Measurements from ENCODE around the gene FBXO46. TPM values are rescaled to one million over a fixed set of nuclear protein-coding genes. Genes with fewer than 3 reads are reported as not detected.

FBXO46 gene, protein sequence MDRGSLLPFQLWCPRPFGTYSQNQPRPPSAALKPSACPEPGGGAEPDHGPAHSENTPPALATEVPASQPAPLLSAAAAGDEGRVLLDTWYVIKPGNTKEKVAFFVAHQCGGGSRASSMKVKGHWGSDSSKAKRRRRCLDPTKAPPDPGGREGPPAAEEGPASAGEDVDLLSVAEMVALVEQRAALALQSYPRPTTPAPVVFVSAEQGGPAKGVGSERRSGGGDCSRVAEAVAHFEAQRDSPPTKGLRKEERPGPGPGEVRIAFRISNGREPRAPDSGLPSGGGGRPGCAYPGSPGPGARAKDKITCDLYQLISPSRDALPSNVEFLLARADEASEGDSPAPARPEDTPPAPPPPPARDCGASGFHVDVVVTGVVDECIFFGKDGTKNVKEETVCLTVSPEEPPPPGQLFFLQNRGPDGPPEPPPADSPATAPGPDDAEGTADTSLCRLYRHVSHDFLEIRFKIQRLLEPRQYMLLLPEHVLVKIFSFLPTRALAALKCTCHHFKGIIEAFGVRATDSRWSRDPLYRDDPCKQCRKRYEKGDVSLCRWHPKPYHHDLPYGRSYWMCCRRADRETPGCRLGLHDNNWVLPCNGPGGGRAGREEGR
- 10 to 100 TPM; 21.8 to 26.7 TPM for total RNA-seq

DNA sequence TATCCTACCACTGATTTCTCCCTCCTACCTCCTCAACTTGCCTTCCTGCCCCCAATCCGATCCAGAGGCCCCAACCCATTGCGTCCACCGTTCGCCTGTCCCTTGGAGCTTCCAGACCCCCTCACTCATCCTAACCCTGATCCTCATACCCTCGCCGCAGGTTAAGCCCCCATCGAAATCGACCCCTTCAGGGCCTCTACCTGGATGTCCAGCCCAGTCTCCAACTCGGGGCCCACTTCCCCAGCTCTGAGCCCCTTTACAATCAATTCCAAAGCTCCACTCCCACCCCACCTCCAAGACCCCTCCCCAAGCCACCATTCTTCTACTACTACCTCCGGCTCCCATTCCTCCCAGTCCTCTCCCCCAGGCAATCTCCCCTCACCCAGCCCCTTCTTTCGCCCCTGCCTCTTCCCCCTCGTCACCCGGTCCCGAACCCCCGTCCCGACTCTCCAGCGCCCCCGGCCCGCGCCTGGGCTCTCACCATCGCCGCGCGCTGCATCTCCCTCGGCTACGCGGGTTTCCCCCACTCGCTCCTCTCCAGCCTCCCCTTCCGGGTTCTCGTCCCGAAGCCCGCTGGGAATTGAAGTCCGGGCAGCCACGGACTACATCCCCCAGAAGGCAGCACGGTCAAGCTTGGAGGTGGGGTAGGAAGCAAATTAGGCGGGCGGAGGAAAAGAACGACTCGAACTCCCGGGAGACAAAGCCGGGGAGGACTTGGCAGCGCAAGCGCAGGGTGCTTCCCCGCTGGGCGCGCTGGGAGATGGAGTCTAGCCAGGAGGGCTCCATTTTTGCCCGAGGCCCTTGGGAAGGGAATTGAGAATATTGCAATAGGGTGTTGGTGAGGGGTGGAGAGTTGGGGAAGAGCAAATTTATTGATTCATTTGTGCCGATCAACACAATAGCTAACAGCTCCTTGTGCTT lies at the start of gene FBXO46:
FBXO46 (minus strand) TSS at position 529 of the 921 bp plus-strand sequence. CDS start 17,401 bp downstream, outside the sequence.
- Histone ChIP-seq H3K4me1 (replicated peaks) (peaks cover 3% of the 10 kb centered on the region), H3K27me3 (replicated peaks; ENCODE audit: insufficient read depth) (no peaks in the 10 kb centered on the region), H3K9me3 (no peaks in the 10 kb centered on the region), H3K27ac (peak within 1 kb of the TSS; percentile 77 to 80), H3K36me3 (no peaks in the 10 kb centered on the region), H3K4me3 (peak within 1 kb of the TSS; percentile 69 to 79)
- 1% methylated on average over 48 of the region's 48 CpGs for WGBS
- TF ChIP-seq, protein P1, sequence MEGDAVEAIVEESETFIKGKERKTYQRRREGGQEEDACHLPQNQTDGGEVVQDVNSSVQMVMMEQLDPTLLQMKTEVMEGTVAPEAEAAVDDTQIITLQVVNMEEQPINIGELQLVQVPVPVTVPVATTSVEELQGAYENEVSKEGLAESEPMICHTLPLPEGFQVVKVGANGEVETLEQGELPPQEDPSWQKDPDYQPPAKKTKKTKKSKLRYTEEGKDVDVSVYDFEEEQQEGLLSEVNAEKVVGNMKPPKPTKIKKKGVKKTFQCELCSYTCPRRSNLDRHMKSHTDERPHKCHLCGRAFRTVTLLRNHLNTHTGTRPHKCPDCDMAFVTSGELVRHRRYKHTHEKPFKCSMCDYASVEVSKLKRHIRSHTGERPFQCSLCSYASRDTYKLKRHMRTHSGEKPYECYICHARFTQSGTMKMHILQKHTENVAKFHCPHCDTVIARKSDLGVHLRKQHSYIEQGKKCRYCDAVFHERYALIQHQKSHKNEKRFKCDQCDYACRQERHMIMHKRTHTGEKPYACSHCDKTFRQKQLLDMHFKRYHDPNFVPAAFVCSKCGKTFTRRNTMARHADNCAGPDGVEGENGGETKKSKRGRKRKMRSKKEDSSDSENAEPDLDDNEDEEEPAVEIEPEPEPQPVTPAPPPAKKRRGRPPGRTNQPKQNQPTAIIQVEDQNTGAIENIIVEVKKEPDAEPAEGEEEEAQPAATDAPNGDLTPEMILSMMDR (IDR thresholded peaks at IDR 0.05), result peak in 2 of 4 experiments; percentile 21 to 31
- peak; percentile 100 for TF ChIP-seq POLR2AphosphoS5 (IDR thresholded peaks at IDR 0.05)
- peak; percentile 88 for TF ChIP-seq POLR2A (IDR thresholded peaks at IDR 0.05)
- peak; percentile 98 for DNase-seq (ENCODE audit: low spot score)
- intact Hi-C loops (cut with DNase I), result no loop called here

DNA sequence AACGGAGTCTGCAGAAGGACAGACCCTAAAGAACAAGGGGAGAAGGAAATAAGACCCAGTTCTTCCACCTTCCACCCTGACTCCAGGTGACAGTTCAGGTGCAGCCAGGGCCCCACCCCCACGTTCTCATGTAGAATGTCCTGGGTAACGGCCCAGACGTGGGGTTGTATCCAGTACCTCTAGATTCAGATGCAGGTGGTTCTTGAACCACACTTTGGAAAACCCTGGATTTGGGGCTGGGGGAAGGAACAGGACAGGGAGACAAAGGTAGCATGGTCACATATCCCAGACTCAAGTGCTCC lies 49.4 kb upstream of the FBXO46 start:
- no peaks in the 10 kb centered on the region for H3K27me3 ChIP-seq (replicated peaks; ENCODE audit: insufficient read depth)
- peak overlapping the region in 1 of 2 donors; percentile 82 for H3K27ac ChIP-seq
- peaks cover 0 to 17% of the 10 kb centered on the region in 2 donors for H3K36me3 ChIP-seq
- peaks cover 18% of the 10 kb centered on the region for H3K4me1 ChIP-seq (replicated peaks)
- WGBS, result 24% methylated on average over 4 of the region's 4 CpGs
- no peaks in the 10 kb centered on the region for H3K9me3 ChIP-seq
- TF ChIP-seq POLR2A (IDR thresholded peaks at IDR 0.05) (no peak), POLR2AphosphoS5 (IDR thresholded peaks at IDR 0.05) (no peak)
- TF ChIP-seq, protein P1 (IDR thresholded peaks at IDR 0.05), result no peak
- no peak for DNase-seq (ENCODE audit: low spot score)
- intact Hi-C loops (cut with DNase I), result no loop called here
- H3K4me3 ChIP-seq, result peak overlapping the region in 1 of 2 donors; percentile 30

DNA sequence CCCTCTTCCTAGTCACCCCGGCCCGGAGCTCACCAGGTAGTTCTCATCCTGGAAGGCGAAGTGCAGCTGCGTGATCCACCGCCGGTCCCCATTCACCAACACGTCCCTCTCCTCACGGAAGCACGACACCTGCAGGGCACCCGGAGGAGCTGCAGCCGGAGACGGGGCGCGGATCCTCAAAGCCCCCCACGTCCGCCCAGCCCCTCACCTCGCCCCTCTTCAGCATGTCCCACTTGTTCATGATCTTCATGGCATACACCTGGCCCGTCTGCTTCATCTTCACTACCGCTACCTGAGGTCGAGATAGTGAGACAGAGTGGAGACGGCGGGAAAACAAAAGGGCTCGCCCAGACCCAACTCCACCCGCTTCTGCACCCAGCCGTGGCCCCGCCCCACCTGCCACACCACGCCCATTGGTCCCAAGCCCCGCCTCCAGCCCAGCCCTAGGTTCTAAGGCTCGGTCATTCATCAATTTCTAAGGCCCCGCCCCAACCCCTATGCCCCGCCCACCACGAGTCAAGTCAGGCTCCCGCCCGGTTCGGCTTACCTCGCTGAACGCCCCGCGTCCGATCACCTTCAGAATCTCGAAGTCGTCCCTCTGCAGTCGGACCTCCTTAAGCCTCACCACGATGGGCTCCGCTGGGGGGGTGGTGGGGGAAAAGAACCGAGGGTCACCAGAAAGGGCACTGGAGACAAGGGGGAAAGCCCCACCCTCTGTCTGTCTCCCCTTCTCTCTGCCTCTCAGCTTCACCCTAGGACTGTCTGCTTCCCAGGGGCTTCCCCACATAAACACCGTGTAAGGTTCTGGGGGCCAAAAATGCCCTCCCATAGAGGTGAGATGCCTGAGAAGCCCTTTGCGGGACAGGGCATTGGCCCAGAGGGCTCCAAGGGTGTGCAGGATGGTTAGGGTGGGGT lies 48.8 kb upstream of the FBXO46 start:
- no peaks in the 10 kb centered on the region for H3K27me3 ChIP-seq (replicated peaks; ENCODE audit: insufficient read depth)
- peak; percentile 90 for DNase-seq (ENCODE audit: low spot score)
- H3K27ac ChIP-seq, result peak overlapping the region; percentile 26 to 82
- intact Hi-C loops (cut with DNase I), result no loop called here
- peaks cover 0 to 17% of the 10 kb centered on the region in 2 donors for H3K36me3 ChIP-seq
- H3K4me3 ChIP-seq, result peak overlapping the region in 1 of 2 donors; percentile 14
- TF ChIP-seq POLR2AphosphoS5 (IDR thresholded peaks at IDR 0.05) (peak; percentile 38), POLR2A (IDR thresholded peaks at IDR 0.05) (no peak)
- TF ChIP-seq, protein P1 (IDR thresholded peaks at IDR 0.05), result peak; percentile 52 to 82 (median 66)
- WGBS, result 11% methylated on average over 48 of the region's 48 CpGs
- no peaks in the 10 kb centered on the region for H3K9me3 ChIP-seq
- peaks cover 18% of the 10 kb centered on the region for H3K4me1 ChIP-seq (replicated peaks)

DNA sequence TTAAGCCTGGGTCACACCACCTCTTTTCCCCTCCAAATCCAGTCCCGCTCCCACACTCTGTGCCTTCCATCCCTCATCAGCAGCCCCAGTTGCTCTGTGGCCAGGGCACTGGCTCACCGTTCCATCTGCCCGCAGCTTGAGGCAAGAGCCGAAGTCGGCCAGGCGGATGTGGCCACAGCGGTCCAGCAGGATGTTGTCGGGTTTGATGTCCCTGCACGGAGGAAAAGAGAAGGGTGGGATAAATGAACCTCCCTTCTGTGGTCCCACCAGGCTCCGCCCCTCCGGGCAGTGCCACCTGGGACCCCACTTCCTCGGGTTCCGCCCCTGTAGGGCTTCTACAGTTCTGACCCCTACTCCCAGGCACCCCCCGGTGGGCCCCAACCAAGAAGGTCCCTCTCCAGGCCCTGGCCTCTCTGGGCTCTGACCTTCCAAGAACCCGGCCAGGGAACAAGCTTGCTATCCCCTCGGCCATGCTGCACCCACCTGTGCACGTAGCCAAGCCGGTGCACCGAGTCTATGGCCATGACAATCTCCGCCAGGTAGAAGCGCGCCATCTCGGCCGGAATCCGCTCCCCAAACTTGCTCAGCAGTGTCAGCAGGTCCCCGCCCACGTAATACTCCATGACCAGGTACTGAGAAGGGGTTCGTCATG lies 47.4 kb upstream of the FBXO46 start:
- intact Hi-C loops (cut with DNase I), result no loop called here
- DNase-seq (ENCODE audit: low spot score), result no peak

More for the DNA sequence above, 47.4 kb upstream of the FBXO46 start:
- Histone ChIP-seq H3K9me3 (no peaks in the 10 kb centered on the region), H3K27me3 (replicated peaks; ENCODE audit: insufficient read depth) (no peaks in the 10 kb centered on the region), H3K4me1 (replicated peaks) (peaks cover 13% of the 10 kb centered on the region), H3K36me3 (peaks cover 0 to 17% of the 10 kb centered on the region in 2 donors), H3K4me3 (no peak overlapping the region), H3K27ac (no peak overlapping the region)
- TF ChIP-seq POLR2A (IDR thresholded peaks at IDR 0.05), result no peak
- WGBS, result 90% methylated on average over 28 of the region's 28 CpGs
